Renal pelvis (tissue), 4 donors: ENCODE results near the gene KRTAP4-7. TPM values are rescaled to one million over a fixed set of nuclear protein-coding genes. Genes with fewer than 3 reads are reported as not detected.
"Not testable (repeated sequence)": the region's sequence is repeated elsewhere in the genome, so short reads cannot be mapped to it uniquely, and the experiment has no call there.

Source experiments
- DNase-seq: peaks from one replicate; pipeline ENCODE4 v3.0.0-alpha.2; 2013
- polyA plus RNA-seq, 3 donors: library from polyadenylated mRNA; unstranded; fragments of 120-200 nt; gene quantifications; one replicate each; pipeline ENCODE4 v1.2.1, GENCODE V29; 2013; ENCODE audit not compliant: insufficient read length in 3 of 3

KRTAP4-7 gene
- polyA plus RNA-seq, 3 donors: not detected

- not testable (repeated sequence) for DNase-seq
Measured at GRCh38 chr17:41065016-41065689, 18.8 kb upstream of the KRTAP4-7 start.

GRCh38 chr17:41065829-41066624 is 17.9 kb upstream of the KRTAP4-7 start, which contains the start of gene KRTAP2-4:
TSS of gene KRTAP2-4 (minus strand) at chr17:41065879. CDS start at chr17:41065845, 34 bp downstream.
- no peak for DNase-seq

- DNase-seq: no peak
Measured at GRCh38 chr17:41067281-41067680, 16.7 kb upstream of the KRTAP4-7 start.

DNA sequence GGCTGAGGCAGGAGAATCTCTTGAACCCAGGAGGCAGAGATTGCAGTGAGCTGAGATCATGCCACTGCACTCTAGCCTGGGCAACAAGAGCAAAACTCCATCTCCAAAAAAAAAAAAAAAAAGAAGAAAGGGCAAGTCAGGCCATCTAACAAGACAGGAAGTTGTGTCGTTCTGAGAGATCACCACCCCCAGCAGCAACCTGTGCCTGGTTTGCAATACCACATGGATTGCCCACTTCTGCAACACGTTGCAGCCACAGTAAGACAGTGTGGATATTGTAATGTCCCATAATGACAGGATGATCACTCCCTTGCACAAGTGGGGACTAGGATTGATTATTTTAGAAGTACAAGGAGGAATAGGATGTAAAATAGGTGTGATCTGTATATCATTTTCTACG is 14.9 kb upstream of the KRTAP4-7 start:
- no peak for DNase-seq

- no peak for DNase-seq
Measured at GRCh38 chr17:41071606-41072360, 12.2 kb upstream of the KRTAP4-7 start.

DNA sequence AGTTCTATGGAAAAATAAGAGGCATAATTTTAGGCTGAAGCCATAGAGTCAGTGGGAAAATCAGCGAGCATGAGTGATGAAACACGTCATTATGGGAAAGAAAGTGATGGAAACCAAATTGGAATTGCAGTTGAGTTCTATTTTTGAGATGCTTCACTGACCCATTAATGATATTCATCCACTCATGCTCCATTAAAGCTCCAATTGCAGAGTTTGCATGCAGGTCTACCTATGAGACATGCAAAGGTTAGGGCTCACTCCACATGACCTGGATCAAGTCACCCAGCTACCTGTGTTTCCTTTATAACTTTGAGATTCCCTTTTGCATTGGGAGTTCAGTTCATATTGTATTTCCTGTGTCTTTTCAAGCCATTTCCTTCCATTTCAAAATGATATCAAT is 10.3 kb upstream of the KRTAP4-7 start:
- DNase-seq: no peak

DNA sequence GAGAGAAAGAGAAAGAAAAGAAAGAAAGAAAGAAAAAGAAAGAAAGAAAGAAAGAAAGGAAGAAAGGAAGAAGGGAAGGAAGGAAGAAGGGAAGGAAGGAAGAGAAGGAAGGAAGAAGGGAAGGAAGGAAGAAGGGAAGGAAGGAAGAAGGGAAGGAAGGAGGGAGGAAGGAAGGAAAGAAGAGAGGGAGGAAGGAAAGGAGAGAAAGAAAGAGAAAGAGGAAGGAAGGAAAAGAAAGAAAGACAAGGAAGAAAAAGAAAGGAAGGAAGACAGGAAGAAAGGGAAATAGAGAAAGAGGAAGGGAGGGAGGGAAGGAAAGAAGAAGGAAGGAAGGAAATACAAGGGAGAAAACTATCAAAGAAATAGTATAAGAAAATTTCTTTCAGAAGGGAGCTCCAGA is 7.2 kb upstream of the KRTAP4-7 start:
- no peak for DNase-seq

DNA sequence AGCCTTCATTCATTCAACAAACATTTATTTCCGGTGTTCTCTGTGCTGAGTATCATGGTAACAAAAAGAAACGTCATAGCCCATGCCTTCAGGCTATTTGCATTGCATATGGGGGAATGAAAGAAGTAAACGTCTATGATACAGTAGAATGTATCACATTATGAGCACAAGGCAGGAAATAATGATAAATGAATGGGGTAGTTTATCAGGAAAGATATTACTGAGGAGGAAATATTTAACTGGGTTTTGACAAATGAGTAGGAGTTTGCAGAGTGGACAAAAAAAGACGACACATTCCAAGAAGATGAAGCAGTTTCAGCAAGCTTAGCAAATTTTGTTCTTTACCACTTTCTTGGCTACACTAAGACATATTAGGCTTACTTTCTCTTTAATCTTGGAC is 1.3 kb upstream of the KRTAP4-7 start:
- no peak for DNase-seq

GRCh38 chr17:41083427-41083826 is 523 bp upstream of the KRTAP4-7 start:
- not testable (repeated sequence) for DNase-seq

DNA sequence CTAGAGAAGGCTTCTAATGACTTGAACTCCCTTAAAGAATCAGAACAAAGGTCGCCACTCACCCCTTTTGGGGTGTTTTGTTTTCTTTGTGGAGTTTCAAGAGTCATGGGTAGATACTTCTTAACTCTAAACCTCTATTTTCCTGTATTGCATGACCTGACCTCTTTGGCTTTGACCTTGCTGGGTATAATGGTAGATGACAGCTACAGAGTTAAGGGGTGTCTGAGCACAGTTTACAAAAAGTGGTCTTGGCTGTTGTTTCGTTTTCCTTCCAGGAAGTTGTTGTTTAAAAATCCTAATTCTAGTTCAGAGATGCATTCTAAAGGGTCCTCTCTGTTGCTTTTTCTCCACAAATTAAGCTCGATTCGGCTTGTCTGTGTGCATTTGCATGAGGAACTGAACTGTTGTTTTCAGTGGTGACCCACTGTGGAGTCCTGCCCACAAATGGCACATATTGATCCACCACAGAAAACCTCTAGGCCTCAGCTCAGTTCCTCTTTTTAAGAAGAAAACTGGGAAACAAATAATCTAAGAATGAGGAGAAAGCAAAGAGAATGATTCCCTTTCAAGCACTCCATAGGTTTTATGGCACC is 4.9 kb downstream of the KRTAP4-7 start:
- DNase-seq: not testable (repeated sequence)

DNA sequence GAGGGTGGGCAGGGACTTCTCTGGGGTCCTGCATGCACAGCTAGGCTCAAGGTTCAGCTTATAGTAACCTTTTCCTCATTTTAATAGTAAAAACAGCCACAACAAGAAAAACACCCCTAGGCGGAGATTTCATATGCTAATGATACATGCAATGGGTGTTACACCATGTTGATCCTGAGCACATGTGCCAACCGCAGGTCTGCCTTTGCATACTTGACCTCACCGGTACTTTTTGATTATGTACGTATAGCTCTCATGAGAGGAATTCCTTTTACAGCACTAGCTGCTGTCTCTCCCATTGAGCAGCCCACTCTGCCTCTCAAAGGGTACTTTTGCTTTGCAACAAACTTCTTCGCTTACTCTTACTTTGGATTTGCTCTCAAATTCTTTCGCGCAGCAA is 12.1 kb downstream of the KRTAP4-7 start:
- DNase-seq: no peak

- no peak for DNase-seq
Measured at GRCh38 chr17:41098042-41098441, 14.1 kb downstream of the KRTAP4-7 start, which contains the start of gene KRTAP4-8. TSS of gene KRTAP4-8 (minus strand) at chr17:41098142. CDS start at chr17:41098084, 58 bp downstream.

DNA sequence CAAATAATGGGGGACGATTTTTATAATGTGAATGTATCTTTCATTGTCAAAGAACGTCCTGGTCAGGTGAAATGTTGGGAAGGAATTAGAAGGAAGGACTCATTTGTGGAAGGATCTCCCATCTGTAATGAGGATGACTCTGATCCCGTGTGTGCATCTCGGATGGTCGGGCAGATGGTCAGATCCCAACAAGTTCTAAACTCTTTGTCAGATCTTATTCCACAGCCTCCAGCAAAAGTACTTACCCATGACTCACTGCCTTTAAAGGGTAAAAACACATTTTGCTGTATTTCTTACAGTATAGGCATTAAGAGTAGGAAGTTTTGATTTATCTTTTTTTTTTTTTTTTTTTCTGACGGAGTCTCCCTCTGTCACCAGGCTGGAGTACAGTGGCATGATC is 14.5 kb downstream of the KRTAP4-7 start:
- no peak for DNase-seq

- not testable (repeated sequence) for DNase-seq
Measured at GRCh38 chr17:41099682-41100480, 15.9 kb downstream of the KRTAP4-7 start.

DNA sequence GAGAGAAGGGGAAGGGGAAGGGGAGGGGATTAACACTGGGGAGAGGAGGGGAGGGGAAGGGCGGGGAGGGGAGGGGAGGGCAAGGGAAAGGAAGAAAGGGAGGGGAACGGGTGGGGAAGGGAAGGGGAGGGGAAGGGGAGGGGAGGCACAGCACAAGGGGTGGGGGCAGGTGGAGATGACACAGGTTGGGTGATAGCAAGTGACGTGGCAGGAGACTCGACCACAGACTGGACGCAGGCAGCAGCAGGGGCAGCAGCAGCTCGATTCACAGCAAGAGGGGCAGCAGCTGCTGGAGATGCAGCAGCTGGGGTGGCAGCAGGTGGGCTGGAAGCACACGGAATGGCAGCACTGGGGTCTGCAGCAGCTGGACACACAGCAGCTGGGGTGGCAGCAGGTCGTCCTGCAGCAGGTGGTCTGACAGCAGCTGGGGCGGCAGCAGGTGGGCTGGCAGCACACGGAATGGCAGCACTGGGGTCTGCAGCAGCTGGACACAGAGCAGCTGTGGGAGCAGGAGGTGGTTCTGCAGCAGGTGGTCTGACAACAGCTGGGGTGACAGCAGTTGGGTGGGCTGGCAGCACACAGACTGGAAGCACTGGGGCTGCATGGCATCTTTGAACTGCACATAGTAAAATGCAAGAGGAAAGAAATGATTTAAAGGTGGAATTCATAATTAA is 17.8 kb downstream of the KRTAP4-7 start, which contains the start of gene KRTAP4-16:
KRTAP4-16 (minus strand) TSS at position 624 of the 674 bp plus-strand sequence; CDS start at position 624, 0 bp downstream.
- no peak for DNase-seq

DNA sequence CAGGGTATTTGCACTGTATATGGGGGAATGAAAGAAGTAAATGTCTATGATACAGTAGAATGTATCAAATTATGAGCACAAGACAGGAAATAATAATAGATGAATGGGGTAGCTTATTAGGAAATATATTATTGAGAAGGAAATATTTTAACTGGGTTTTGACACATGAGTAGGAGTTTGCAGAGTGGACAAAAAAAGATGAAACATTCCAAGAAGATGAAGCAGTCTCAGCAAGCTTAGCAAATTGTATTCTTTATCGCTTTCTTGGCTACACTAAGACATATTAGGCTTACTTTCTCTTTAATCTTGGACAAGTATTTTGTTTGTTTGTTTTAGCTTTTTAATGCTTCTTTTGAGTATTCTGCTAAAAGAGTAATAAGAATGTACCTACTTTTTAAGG is 19.9 kb downstream of the KRTAP4-7 start:
- no peak for DNase-seq

- not testable (repeated sequence) for DNase-seq
Measured at GRCh38 chr17:41104386-41105038, 20.6 kb downstream of the KRTAP4-7 start.

GRCh38 chr17:41105347-41105746 is 21.4 kb downstream of the KRTAP4-7 start, which contains the start of gene KRTAP4-9:
TSS of gene KRTAP4-9 (plus strand) at chr17:41105389. CDS start at chr17:41105389, 0 bp downstream.
- not testable (repeated sequence) for DNase-seq

DNA sequence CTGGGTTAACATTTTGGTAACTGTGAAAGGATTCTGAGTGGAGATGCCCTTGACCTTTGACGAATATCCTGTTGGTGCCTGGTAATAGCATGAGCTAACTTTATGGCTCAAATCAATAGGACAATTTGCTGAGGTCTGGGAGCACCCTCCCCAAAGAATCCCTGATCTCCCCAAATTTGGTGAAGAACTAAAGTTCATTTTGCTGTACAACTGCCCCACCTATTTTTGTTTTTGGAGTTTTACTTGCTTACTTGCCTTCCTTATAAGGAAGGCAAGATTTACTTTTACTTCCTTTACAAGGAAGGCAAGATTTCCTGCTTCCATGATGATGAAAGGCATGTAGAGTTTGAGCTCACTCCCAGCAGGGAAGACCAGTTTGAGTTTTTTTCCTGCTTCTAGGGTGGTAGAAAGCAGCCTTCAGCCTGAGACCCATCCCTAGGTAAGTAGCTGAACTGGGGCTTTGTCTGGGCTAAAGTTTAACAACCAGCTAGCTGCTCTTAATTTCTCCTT is 24.0 kb downstream of the KRTAP4-7 start:
- DNase-seq: no peak
